K562 (cell line): Measurements from ENCODE around the gene ETS2. TPM values are rescaled to one million over a fixed set of nuclear protein-coding genes. Genes with fewer than 3 reads are reported as not detected.

Source experiments
- CBX5 ChIP-seq: IDR thresholded peaks from 2 replicates; pipeline ENCODE4 v1.6.1; 2014; ENCODE audit warnings: low read depth, borderline replicate concordance
- CC2D1A ChIP-seq: fragments of 450-650 bp; IDR thresholded peaks from 2 replicates; pipeline ENCODE4 v1.6.1; 2017; ENCODE audit warnings: mild to moderate bottlenecking
- CEBPG ChIP-seq, 3 experiments: fragments of 200-800 bp in 1 of 3; sonication (Bioruptor generic) in 1 of 3; sonication (generic) in 1 of 3; formaldehyde crosslinking in 1 of 3; IDR thresholded peaks in 2 of 3; conservative IDR thresholded peaks in 1 of 3; 2 replicates each; pipeline versions ENCODE4 v1.6.1 to v1.8.0; 2016 to 2022; ENCODE audit warnings: missing compliant biosample characterization in 2 of 3, missing genetic modification characterization in 2 of 3, mild to moderate bottlenecking in 1 of 3, missing genetic modification reagents in 1 of 3
- CTBP1 ChIP-seq: fragments of 450-650 bp; IDR thresholded peaks from 2 replicates; pipeline ENCODE4 v1.6.1; 2016; ENCODE audit warnings: borderline replicate concordance
- CTCF ChIP-seq, 3 experiments: IDR thresholded peaks in 2 of 3; conservative IDR thresholded peaks in 1 of 3; 2 replicates each; pipeline ENCODE4 v1.5.1; 2011 to 2012; ENCODE audit warnings: low read length in 3 of 3, mild to moderate bottlenecking in 3 of 3, control low read depth in 2 of 3, improper control_type of control experiment in 1 of 3, inconsistent platforms in 1 of 3, low read depth in 1 of 3, mixed read lengths in 1 of 3, moderate library complexity in 1 of 3; ENCODE audit not compliant: insufficient read depth in 2 of 3
- E2F3 ChIP-seq: fragments of 250-450 bp; sonication (Bioruptor Pico); IDR thresholded peaks from 2 replicates; pipeline ENCODE4 v1.4.0; 2020; ENCODE audit warnings: mild to moderate bottlenecking
- ETV1 ChIP-seq: fragments of 450-650 bp; conservative IDR thresholded peaks from 2 replicates; pipeline ENCODE4 v1.6.1; 2016; ENCODE audit warnings: missing genetic modification characterization, control low read depth, low read depth, missing compliant biosample characterization
- GABPB2 ChIP-seq: fragments of 250-450 bp; sonication (Bioruptor Pico); conservative IDR thresholded peaks from 2 replicates; pipeline ENCODE4 v1.5.1; 2021; ENCODE audit warnings: mild to moderate bottlenecking
- GTF2A2 ChIP-seq: IDR thresholded peaks from 2 replicates; pipeline ENCODE4 v1.6.1; 2016; ENCODE audit warnings: mild to moderate bottlenecking, missing genetic modification characterization, missing compliant biosample characterization
- GTF2F1 ChIP-seq: IDR thresholded peaks from 2 replicates; pipeline ENCODE4 v1.6.1; 2011; ENCODE audit warnings: low read depth, low read length, improper control_type of control experiment
- HSF4 ChIP-seq: fragments of 250-450 bp; sonication (Bioruptor Pico); IDR thresholded peaks from 2 replicates; pipeline ENCODE4 v2.1.2; 2022; ENCODE audit warnings: mild to moderate bottlenecking, moderate library complexity, borderline replicate concordance
- ILK ChIP-seq: fragments of 450-650 bp; IDR thresholded peaks from 2 replicates; pipeline ENCODE4 v1.6.1; 2016; ENCODE audit warnings: missing genetic modification characterization, low read depth, mild to moderate bottlenecking, missing compliant biosample characterization, moderate library complexity, borderline replicate concordance
- KLF6 ChIP-seq: fragments of 250-450 bp; sonication (Bioruptor Pico); IDR thresholded peaks from 2 replicates; pipeline ENCODE4 v1.4.0; 2020; ENCODE audit warnings: mild to moderate bottlenecking, moderate library complexity, borderline replicate concordance
- NCOA6 ChIP-seq: fragments of 450-650 bp; IDR thresholded peaks from 2 replicates; pipeline ENCODE4 v1.6.1; 2017; ENCODE audit warnings: mild to moderate bottlenecking
- NR4A1 ChIP-seq, 2 experiments: fragments of 250-450 bp in 1 of 2; fragments of 450-650 bp in 1 of 2; sonication (Bioruptor Pico) in 1 of 2; IDR thresholded peaks; 2 replicates each; pipeline versions ENCODE4 v1.4.0 to v1.6.1; 2016 to 2020; ENCODE audit warnings: mild to moderate bottlenecking in 2 of 2, missing compliant biosample characterization in 1 of 2, missing genetic modification characterization in 1 of 2, moderate library complexity in 1 of 2
- PBX2 ChIP-seq, 2 experiments: IDR thresholded peaks in 1 of 2; conservative IDR thresholded peaks in 1 of 2; 2 replicates each; pipeline ENCODE4 v1.6.1; 2016; ENCODE audit warnings: low read depth in 2 of 2, mild to moderate bottlenecking in 1 of 2, missing compliant biosample characterization in 1 of 2, missing genetic modification characterization in 1 of 2, moderate library complexity in 1 of 2
- SP1 ChIP-seq: sonication (generic); formaldehyde crosslinking; IDR thresholded peaks from 2 replicates; pipeline ENCODE4 v1.8.1; 2022; ENCODE audit warnings: mild to moderate bottlenecking, missing genetic modification reagents
- ZBTB17 ChIP-seq: fragments of 450-650 bp; formaldehyde crosslinking; IDR thresholded peaks from 2 replicates; pipeline ENCODE4 v1.4.0; 2020; ENCODE audit warnings: mild to moderate bottlenecking
- ZC3H11A ChIP-seq: IDR thresholded peaks from 2 replicates; pipeline ENCODE4 v1.6.1; 2012; ENCODE audit warnings: low read depth, low read length, improper control_type of control experiment
- ZKSCAN8 ChIP-seq: fragments of 200-800 bp; sonication (Bioruptor generic); IDR thresholded peaks from 2 replicates; pipeline ENCODE4 v1.6.1; 2016; ENCODE audit warnings: missing genetic modification characterization, missing compliant biosample characterization
- ZNF12 ChIP-seq: sonication (generic); formaldehyde crosslinking; IDR thresholded peaks from 2 replicates; pipeline ENCODE4 v1.4.0; 2020; ENCODE audit warnings: mild to moderate bottlenecking, missing genetic modification reagents
- ZNF165 ChIP-seq: fragments of 250-450 bp; sonication (Bioruptor Pico); IDR thresholded peaks from 2 replicates; pipeline ENCODE4 v1.4.0; 2020; ENCODE audit warnings: borderline replicate concordance
- ZNF311 ChIP-seq: fragments of 250-450 bp; sonication (Bioruptor Pico); IDR thresholded peaks from 2 replicates; pipeline ENCODE4 v1.4.0; 2020; ENCODE audit warnings: mild to moderate bottlenecking, moderate library complexity
- polyA plus RNA-seq, 8 experiments: library from polyadenylated mRNA; depleted of rRNA in 4 of 8; stranded (reverse) in 5 of 8; unstranded in 3 of 8; fragments of >200 nt; fragmentation: Nextera tagmentation in 2 of 8; fragmentation: Illumina TruSeq in 1 of 8; extraction: Ambion mirVana in 2 of 8; extraction: Trizol in 1 of 8; gene quantifications; 2 replicates each; pipeline versions ENCODE4 v1.2.1 to v1.2.3, GENCODE V29; 2011 to 2014; ENCODE audit warnings: inconsistent platforms in 1 of 8, missing spikeins in 1 of 8
- total RNA-seq, 7 experiments: library from RNA; depleted of rRNA in 6 of 7; stranded (reverse); fragments of >200 nt in 6 of 7; fragmentation: Illumina TruSeq in 2 of 7; extraction: Trizol in 2 of 7; gene quantifications; 2 replicates each; pipeline versions ENCODE4 v1.2.1 to v1.2.3, GENCODE V29; 2011 to 2021; ENCODE audit warnings: low replicate concordance in 1 of 7

Gene ETS2
- total and polyA plus RNA-seq, 9 of the 15 experiments (the other 6 are each of a cell fraction or from before 2014, with no cell fraction given), result 1.7 to 24.4 (median 12.2) TPM

- TF ChIP-seq PBX2 (CRISPR knock-in tag; IDR thresholded peaks at IDR 0.05; ENCODE audit: low read depth), result no peak
- TF ChIP-seq PBX2 (tag; conservative IDR thresholded peaks at IDR 0.05; ENCODE audit: low read depth), result no peak
- TF ChIP-seq ZKSCAN8 (CRISPR knock-in tag), result 0 out of 2 replicates have a peak, but pooled peaks have one; percentile 4
- TF ChIP-seq SP1 (CRISPR knock-in tag), result no peak; the same call in 1 of the 2 replicates
- no peak for TF ChIP-seq ZNF12 (CRISPR knock-in tag)
- no peak for TF ChIP-seq CTBP1
- no peak for TF ChIP-seq CC2D1A
- peak; percentile 48; the same call in 1 of the 2 replicates for TF ChIP-seq ZNF165 (CRISPR knock-in tag)
- TF ChIP-seq GTF2F1, result no peak
- peak; percentile 15; the same call in 1 of the 2 replicates for TF ChIP-seq ETV1 (tag)
- TF ChIP-seq CBX5, result no peak
- peak; percentile 77; the same call in 1 of the 2 replicates for TF ChIP-seq GTF2A2 (tag)
- TF ChIP-seq ILK (tag), result 0 out of 2 replicates have a peak, but pooled peaks have one; percentile 40
- peak; percentile 52; the same call in 1 of the 2 replicates for TF ChIP-seq HSF4 (CRISPR knock-in tag)
- no peak for TF ChIP-seq GABPB2 (CRISPR knock-in tag)
- no peak for TF ChIP-seq E2F3 (CRISPR knock-in tag)
- TF ChIP-seq CEBPG (CRISPR knock-in tag; IDR thresholded peaks at IDR 0.05), result no peak
- 0 out of 4 replicates have a peak, but pooled peaks of 1 of the 2 experiments have one; percentile 13 for TF ChIP-seq CEBPG (tag; conservative IDR thresholded peaks at IDR 0.05 in 1 of 2, IDR thresholded peaks at IDR 0.05 in 1 of 2)
- no peak for TF ChIP-seq NCOA6
- 0 out of 2 replicates have a peak, but pooled peaks have one; percentile 23 for TF ChIP-seq ZNF311
- TF ChIP-seq KLF6, result peak; percentile 87
- no peak for TF ChIP-seq CTCF (IDR thresholded peaks at IDR 0.05 in 2 of 3, conservative IDR thresholded peaks at IDR 0.05 in 1 of 3; ENCODE audit: insufficient read depth in 2 of 3, low read depth in 1 of 3, low read length in 3 of 3)
- 0 out of 2 replicates have a peak, but pooled peaks have one; percentile 9 for TF ChIP-seq ZBTB17 (CRISPR knock-in tag)
- no peak for TF ChIP-seq NR4A1 (CRISPR knock-in tag; IDR thresholded peaks at IDR 0.05)
- TF ChIP-seq NR4A1 (tag; IDR thresholded peaks at IDR 0.05), result peak; percentile 92
- TF ChIP-seq ZC3H11A, result no peak
Measured at GRCh38 chr21:38830671-38831525, 25.2 kb downstream of the ETS2 start (continued).
